ENCODE measurements around the gene RNASE7.

RNASE7 gene

DNA sequence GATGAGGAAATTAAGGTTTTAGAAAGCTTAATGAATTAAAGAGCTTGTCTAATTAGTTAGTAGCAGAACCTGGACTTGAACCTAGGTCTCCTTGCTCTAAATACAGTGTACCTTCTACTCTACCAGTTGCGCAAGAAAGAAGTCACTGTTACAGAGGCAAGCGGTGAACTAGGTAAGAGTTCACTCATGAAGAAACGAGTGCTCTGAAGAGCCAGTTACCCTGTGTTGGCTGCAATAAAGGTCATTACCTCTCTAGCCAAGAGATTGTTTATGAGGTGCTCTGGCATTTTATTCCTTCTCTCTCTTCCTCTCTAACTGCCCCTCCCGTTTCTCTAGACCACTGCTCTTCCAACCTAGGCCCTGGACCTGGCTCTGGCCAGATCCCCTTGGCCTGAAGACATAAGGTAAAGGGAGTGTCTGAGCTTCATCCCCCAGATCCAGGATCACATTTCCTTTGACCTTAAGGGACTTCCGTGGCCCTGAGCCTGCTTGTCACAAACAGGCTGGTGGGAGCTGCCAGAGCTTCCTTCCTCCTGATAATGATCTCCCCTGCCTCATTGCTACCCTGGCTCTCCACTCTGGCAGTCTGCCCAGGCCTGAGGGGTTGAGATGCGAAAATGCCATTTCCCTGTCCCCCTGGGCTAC is 1.9 kb downstream of the RNASE7 start:
- DNase-seq: peak; percentile 28

- no peak for DNase-seq
These were observed 5.2 kb downstream of the RNASE7 start for GRCh38 chr14:21047378-21047781.

DNA sequence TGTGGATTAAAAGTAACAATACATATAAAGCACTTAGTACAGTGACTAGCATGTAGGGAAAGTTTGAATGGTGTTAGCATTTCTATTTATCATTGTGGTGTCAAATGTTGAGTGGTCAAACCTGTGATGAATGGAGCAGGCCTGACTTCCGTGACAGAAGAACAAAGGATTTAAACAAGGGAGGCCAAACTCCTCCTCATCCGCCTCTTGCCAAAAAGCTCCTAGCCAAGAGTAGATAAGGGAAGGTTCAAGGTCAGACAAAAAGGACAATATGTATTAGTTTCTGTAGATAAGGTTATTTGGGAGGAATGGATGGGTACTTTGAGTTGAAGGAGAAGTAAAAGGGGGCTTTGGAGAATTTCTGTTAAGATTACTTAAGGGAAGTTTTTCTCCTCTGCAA is 6.5 kb downstream of the RNASE7 start:
- no peak for DNase-seq

DNA sequence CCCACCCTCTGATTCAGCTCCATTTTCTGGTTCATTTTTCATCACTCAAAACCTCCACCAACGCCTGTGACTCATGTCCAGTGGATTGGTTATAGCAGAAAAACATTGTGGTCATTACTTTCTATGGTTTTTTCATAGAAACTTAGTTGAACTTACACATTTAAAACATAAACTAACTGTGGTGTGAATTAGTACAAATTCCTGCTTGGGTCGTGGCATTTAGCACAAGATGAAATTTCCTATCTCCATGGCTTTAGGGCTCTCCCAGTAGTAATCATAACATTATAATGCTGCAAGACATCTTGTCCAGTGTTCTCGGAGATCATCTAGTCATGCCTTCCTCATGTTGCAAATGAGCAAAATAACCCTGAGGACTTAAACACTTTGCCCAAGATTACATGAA is 7.1 kb downstream of the RNASE7 start:
- no peak for DNase-seq

GRCh38 chr14:21050597-21050996 is 8.4 kb downstream of the RNASE7 start:
- DNase-seq: no peak

DNA sequence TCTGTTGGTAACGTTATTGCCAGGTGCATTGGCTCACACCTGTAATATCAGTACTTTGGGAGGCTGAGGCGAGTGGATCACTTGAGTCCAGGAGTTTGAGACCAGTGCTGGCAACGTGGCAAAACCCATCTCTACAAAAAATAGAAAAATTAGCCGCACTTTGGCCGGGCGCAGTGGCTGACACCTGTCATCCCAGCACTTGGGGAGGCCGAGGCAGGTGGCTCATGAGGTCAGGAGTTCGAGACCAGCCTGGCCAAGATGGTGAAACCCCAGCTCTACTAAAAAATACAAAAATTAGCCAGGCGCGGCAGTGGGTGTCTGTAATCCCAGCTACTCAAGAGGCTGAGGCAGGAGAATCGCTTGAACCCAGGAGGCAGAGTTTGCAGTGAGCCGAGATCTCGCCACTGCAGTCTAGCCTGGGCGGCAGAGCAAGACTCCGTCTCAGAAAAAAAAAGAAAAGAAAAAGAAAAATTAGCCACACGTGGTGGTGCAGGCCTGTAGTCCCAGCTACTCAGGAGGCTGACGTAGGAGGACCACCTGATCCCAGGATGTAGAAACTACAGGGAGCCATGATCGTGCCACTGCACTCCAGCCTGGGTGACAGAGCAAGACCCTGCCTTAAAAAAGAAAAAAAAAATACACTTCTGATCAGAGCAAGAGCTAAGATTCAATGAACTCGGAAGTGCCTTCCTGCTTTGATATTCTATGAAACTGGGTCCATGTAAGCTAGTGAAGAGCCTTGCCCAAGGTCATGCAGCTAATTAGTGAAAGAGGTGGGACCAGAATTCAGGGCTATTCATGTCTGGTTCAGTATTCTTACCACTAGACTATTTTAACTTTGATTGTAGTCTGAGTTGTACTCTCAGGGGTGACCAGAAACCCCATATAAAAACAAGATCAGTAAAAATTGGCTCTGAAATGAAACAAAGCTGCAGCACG is 11.3 kb downstream of the RNASE7 start:
- no peak for DNase-seq

GRCh38 chr14:21054123-21054767 is 12.1 kb downstream of the RNASE7 start:
- DNase-seq: no peak

GRCh38 chr14:21054768-21055145 is 12.6 kb downstream of the RNASE7 start:
- DNase-seq: no peak

GRCh38 chr14:21055432-21056117 is 13.4 kb downstream of the RNASE7 start:
- no peak for DNase-seq

DNA sequence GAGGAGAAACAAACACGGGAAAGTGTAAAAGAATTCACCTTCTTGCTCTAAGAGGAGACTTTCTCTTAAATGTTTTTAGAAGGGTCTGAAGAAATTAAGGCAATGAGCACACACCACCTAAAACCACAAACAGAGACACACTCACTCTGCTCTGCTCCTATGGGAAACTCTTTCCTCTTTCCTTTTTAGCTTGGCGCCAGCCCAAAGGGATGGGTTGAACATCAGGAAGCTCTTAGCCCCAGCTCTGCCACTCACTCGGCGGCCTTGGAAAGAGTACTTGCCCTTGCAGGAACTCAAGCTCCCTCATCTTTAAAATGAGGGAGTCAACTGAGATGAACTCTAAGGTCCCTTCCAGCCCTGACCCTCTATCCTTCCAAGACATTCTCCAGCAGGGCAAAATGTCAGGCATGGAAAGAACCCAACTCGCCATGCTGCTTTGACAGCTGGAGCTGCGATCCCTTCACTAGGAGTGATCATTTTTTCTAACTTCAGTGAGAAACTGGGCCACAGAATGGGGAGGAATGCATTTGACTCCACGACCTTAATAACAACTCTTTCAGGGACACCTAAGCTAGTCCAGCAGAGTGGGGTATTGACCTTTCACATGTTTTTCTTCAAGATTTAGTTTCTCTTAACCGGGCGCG is 14.5 kb downstream of the RNASE7 start:
- DNase-seq: no peak

- no peak for DNase-seq
These were observed 15.9 kb downstream of the RNASE7 start, which contains the start of gene RNASE8 for GRCh38 chr14:21057803-21058675. TSS of gene RNASE8 (plus strand) at chr14:21057822. CDS start at chr14:21057893, 71 bp downstream.

DNA sequence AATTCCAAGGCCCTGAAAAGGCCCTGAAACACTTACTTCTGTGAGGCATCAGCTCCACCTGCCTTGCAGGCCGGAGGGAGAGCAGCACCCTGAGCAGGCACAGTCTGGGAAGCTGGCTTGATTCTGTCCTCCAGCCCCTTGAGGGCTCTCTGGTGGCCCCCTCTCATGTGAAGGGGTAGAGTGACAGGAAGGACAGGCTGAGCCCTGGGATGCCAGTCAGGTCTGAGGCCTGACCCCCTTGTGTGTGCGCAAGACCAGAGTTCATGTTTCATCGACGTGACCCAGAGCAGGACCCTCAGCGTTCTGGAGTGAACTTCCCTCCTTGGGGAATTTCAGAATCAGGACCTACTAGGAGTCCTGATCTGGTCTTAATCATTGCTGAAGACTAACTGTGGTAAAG is 16.7 kb downstream of the RNASE7 start:
- no peak for DNase-seq

DNA sequence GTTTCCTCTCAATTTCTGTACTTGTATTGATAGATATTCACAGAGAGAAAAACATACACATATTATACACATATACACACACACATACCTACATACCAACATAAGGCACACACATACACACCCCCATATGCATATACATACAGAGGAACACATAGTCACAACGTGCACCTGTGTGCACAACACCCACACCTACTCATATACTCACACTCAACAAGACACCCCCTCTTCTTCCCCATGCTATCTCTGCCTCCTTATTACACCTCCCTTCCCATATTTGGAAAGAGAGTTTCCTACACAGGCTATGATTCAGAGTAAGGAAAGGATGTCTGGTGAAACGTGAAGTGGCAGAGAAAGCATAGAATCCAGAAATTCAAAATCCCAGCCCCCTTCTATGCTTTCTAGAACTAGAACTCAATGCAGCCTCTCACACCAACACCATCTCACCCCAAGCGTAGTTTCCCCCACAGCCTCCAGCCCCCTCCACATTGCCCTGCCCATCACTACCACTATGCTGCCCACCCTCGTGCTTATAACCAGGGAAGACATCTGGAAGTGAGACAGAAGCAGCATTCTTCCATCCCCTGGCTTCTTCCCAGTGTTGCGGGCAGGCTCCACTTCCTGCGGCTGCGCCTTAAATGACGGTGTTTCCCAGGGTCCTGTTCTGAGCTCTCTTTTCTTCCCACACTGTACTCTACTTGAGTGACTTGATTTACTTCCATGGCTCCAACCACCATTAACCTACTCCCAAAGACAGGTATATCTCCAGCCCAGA is 17.9 kb downstream of the RNASE7 start:
- DNase-seq: no peak

GRCh38 chr14:21060614-21061346 is 18.6 kb downstream of the RNASE7 start:
- DNase-seq: no peak

DNA sequence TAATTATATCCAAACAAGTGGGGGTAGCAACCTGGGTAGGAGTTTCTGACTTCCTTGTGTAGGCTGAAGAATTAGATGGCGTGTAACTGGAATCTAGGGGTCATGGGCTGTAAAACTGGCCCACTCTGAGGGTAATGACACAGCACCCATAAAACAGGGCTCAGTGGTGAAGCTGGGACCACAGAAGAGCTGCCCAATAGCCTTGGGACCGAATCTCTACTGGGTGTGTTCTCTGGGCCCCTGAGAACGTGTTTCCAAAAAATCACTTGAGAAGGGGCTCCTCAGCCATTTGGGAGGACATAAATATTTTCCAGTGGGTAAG is 19.1 kb downstream of the RNASE7 start:
- no peak for DNase-seq

- DNase-seq: no peak
These were observed 21.3 kb downstream of the RNASE7 start for GRCh38 chr14:21063479-21063878.

- peak; percentile 34 for DNase-seq
These were observed 24.8 kb downstream of the RNASE7 start for GRCh38 chr14:21066882-21067502.

DNA sequence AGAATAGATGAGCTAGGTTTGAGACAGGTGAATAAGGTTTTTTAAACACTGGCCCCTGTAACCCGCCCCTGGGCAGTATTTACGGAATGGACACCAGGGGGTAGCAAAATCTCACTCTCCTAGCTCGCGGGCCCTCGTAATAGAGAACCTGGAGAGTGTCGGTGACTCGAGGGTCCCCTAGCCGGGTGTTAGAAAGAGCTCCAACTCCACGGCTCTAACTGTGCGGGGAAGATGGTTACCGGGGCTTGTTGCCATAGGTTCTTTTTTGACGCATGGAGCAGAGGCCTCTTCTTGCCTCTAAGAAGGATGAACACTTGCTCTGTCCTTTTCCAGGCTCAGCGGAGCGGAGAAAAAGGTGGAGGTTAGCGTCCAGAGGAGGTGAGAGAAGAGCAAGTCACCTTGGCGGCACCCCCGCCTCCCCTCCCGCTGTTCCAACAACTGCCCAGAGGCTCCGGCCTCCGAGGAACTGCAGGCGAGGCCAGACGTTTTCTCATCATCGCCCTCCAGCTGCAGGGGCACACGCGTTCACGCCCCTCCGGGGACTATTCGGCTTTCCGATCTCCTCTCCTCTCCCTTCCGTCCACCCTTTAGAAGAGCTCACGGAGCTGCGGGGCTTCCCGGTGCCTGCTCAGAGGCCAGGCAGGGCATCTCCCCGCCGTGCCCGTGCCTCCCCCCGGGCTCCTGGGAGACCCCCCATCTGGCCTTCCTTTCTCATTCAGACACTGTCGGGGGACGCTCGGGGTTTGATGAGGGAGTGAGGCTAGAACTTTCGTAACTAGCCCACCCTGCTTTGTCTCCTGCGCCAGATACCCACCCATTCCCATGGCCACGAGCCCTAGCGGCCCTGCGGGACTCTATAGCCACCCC is 26.6 kb downstream of the RNASE7 start:
- peak; percentile 78 for DNase-seq
